DND-41 (cell line): Measurements from ENCODE around the gene CTSA.

ENCODE experiments used
- ATAC-seq: fragments of 200-7000 bp; cut with Tn5 transposase; 3 replicates; pipeline ENCODE4 v1.9.1; 2021; ENCODE audit warnings: low read depth; ENCODE audit not compliant: insufficient read depth
- DNase-seq: peaks from one replicate; pipeline ENCODE4 v3.0.0-alpha.2; 2020
- H2AFZ ChIP-seq: 2 replicates; pipeline ENCODE4 v1.6.0; 2012; ENCODE audit warnings: low read depth, low read length
- H3K27ac ChIP-seq: 2 replicates; pipeline ENCODE4 v1.5.1; 2012; ENCODE audit warnings: low read length, inconsistent platforms
- H3K27me3 ChIP-seq: fragments of 200-600 bp; sonication (generic); 2 replicates; pipeline ENCODE4 v1.6.0; 2012; ENCODE audit warnings: low read length, mild to moderate bottlenecking, inconsistent platforms; ENCODE audit not compliant: insufficient read depth, poor library complexity
- H3K36me3 ChIP-seq: 2 replicates; pipeline ENCODE4 v1.5.1; 2012; ENCODE audit warnings: low read length, inconsistent platforms; ENCODE audit not compliant: insufficient read depth
- H3K4me1 ChIP-seq: 2 replicates; pipeline ENCODE4 v1.5.1; 2012; ENCODE audit warnings: mild to moderate bottlenecking, low read length; ENCODE audit not compliant: insufficient read depth
- H3K4me2 ChIP-seq: 2 replicates; pipeline ENCODE4 v1.6.0; 2012; ENCODE audit warnings: mild to moderate bottlenecking, moderate library complexity, low read length, inconsistent platforms; ENCODE audit not compliant: insufficient read depth
- H3K4me3 ChIP-seq, 2 experiments: fragments of 200-600 bp in 1 of 2; shearing (Covaris generic) in 1 of 2; 2 replicates each; pipeline ENCODE4 v1.5.1; 2012 to 2016; ENCODE audit warnings: inconsistent platforms in 2 of 2, low read length in 2 of 2, mild to moderate bottlenecking in 2 of 2, low read depth in 1 of 2, moderate library complexity in 1 of 2
- H3K79me2 ChIP-seq: 2 replicates; pipeline ENCODE4 v1.6.0; 2012; ENCODE audit warnings: low read length, inconsistent platforms; ENCODE audit not compliant: insufficient read depth
- H3K9ac ChIP-seq: 2 replicates; pipeline ENCODE4 v1.6.0; 2012; ENCODE audit warnings: low read depth, mild to moderate bottlenecking, inconsistent platforms, low read length, moderate library complexity
- H3K9me3 ChIP-seq: 2 replicates; pipeline ENCODE4 v1.5.1; 2012; ENCODE audit warnings: low read length, moderate library complexity, mild to moderate bottlenecking, inconsistent platforms; ENCODE audit not compliant: insufficient read depth, severe bottlenecking
- H4K20me1 ChIP-seq: 2 replicates; pipeline ENCODE4 v1.6.0; 2012; ENCODE audit warnings: low read length; ENCODE audit not compliant: insufficient read depth
- CTCF ChIP-seq: IDR thresholded peaks from 2 replicates; pipeline ENCODE4 v1.5.1; 2012; ENCODE audit warnings: borderline replicate concordance, low read length, moderate library complexity, mild to moderate bottlenecking; ENCODE audit not compliant: poor library complexity, severe bottlenecking; ENCODE audit errors: extremely low read depth
- EZH2 ChIP-seq: IDR thresholded peaks from 3 replicates; pipeline ENCODE4 v1.6.1; 2012; ENCODE audit warnings: borderline replicate concordance, low read depth, mild to moderate bottlenecking, moderate library complexity, low read length, inconsistent platforms; ENCODE audit not compliant: severe bottlenecking

Gene CTSA

GRCh38 chr20:45917790-45918141 is 26.6 kb downstream of the CTSA start:
- H3K79me2 ChIP-seq, result no peaks in the 10 kb centered on the region
- H3K27me3 ChIP-seq, result peaks cover 11% of the 10 kb centered on the region
- H3K4me2 ChIP-seq, result no peak overlapping the region
- DNase-seq (no peak), ATAC-seq (no peak)
- H4K20me1 ChIP-seq, result no peaks in the 10 kb centered on the region
- no peak overlapping the region for H3K4me3 ChIP-seq
- no peaks in the 10 kb centered on the region for H3K36me3 ChIP-seq
- no peak overlapping the region for H2AFZ ChIP-seq
- no peaks in the 10 kb centered on the region for H3K4me1 ChIP-seq
- no peak overlapping the region for H3K27ac ChIP-seq
- H3K9ac ChIP-seq, result no peak overlapping the region
- TF ChIP-seq EZH2 (no peak), CTCF (no peak)
- no peaks in the 10 kb centered on the region for H3K9me3 ChIP-seq

GRCh38 chr20:45918182-45918737 is 27.1 kb downstream of the CTSA start:
- H3K79me2 ChIP-seq, result no peaks in the 10 kb centered on the region
- H3K4me3 ChIP-seq, result no peak overlapping the region
- no peak overlapping the region for H3K4me2 ChIP-seq

GRCh38 chr20:45918779-45919537 is 27.8 kb downstream of the CTSA start:
- Histone ChIP-seq H4K20me1 (no peaks in the 10 kb centered on the region), H3K36me3 (no peaks in the 10 kb centered on the region), H3K9ac (no peak overlapping the region), H3K79me2 (no peaks in the 10 kb centered on the region), H3K9me3 (no peaks in the 10 kb centered on the region), H3K4me3 (no peak overlapping the region), H3K4me1 (no peaks in the 10 kb centered on the region), H3K27ac (no peak overlapping the region), H3K27me3 (peaks cover 11% of the 10 kb centered on the region), H3K4me2 (no peak overlapping the region), H2AFZ (no peak overlapping the region)
- TF ChIP-seq CTCF (no peak), EZH2 (no peak)
- ATAC-seq, result no peak
- no peak for DNase-seq

More at GRCh38 chr20:45918182-45918737, 27.1 kb downstream of the CTSA start:
- Histone ChIP-seq H3K4me1 (no peaks in the 10 kb centered on the region), H3K27me3 (peaks cover 11% of the 10 kb centered on the region), H4K20me1 (no peaks in the 10 kb centered on the region), H3K9ac (no peak overlapping the region), H3K9me3 (no peaks in the 10 kb centered on the region), H3K36me3 (no peaks in the 10 kb centered on the region), H3K27ac (no peak overlapping the region), H2AFZ (no peak overlapping the region)
- no peak for ATAC-seq
- no peak for TF ChIP-seq CTCF
- TF ChIP-seq EZH2, result no peak
- DNase-seq, result no peak
